GM18498 (cell line): Measurements from ENCODE around the gene CDC42EP2.

Source experiments
- ATAC-seq: cut with Tn5 transposase; IDR thresholded peaks from one replicate; pipeline ENCODE4 v1.9.1; 2021; ENCODE audit warnings: mild to moderate bottlenecking, moderate library complexity; ENCODE audit not compliant: unreplicated experiment

The CDC42EP2 gene, protein sequence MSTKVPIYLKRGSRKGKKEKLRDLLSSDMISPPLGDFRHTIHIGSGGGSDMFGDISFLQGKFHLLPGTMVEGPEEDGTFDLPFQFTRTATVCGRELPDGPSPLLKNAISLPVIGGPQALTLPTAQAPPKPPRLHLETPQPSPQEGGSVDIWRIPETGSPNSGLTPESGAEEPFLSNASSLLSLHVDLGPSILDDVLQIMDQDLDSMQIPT

GRCh38 chr11:65314501-65315203 is at the start of gene CDC42EP2:
TSS of gene CDC42EP2 (plus strand) at chr11:65314866. CDS start at chr11:65320899, 6,033 bp downstream.
- ATAC-seq, result peak; percentile 88

DNA sequence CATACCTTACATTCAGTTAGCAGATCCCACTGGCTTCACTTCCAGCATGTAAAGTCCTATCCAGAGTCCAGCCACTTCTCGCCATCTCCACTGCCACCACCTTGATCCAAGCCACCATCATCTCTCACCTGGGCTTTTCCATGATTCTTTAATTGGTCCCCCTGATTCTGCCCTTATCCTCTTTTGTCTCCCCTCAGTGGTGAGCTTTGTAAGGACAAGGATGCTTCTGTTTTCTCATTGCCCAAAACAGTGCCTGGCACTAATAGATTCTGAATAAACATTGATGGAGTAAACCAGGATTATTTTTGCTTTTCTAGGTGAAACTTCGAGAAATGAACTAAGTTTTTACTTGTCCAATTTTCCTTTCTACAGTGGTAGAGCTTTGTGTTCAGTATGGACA is 48.5 kb upstream of the CDC42EP2 start:
- ATAC-seq, result no peak

GRCh38 chr11:65274735-65275682 is 39.7 kb upstream of the CDC42EP2 start:
- no peak for ATAC-seq

GRCh38 chr11:65275906-65276305 is 38.8 kb upstream of the CDC42EP2 start:
- ATAC-seq, result no peak

DNA sequence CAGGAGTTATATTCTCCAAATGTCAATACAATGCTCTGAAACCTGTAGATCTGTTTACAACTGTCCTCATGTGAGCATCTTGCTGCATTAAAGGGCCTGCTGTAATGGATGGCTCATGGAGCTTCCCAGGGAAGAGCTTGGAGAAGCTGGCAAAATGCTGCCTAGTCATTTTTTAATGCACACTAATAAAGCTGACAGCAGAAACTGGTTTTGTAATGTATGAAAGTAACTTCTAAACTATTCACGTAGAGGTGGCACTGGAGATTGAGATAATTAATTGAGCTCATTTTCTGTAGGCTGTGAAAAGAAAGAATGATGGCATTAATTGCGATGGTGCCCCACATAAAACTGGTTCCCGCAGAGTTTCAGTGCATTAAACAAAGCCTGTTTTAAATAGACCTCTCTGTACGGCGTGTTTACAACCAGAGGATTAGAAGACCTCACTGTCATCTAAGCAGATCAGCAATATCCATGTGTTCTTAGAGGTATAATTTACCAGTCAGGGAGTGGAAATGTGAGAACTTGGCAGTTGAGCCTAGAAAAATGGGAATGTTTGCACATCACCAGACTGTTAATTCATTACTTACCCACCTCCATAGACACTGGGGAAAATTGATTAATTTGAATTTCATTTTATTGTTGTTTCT is 36.9 kb upstream of the CDC42EP2 start:
- no peak for ATAC-seq

- no peak for ATAC-seq
Measured at GRCh38 chr11:65278356-65278755, 36.3 kb upstream of the CDC42EP2 start.

DNA sequence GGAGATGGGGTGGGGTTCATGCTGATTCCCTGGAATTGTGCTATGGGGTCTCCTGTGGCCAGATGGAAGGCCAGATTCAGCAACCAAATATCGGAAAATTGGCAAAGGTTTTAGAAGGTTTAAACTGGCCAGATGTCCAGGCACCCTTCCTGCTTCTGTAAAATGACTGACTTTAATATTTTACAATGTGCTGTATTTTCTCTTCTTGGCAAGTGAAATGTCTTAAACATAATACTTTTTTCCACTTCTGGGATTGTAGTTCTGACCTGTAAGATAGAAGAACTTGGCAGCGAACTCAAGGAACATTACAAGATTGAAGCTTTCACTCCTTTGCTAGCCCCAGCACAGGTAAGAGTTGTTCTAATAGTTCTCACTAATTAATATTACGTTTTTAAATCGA is 35.4 kb upstream of the CDC42EP2 start:
- no peak for ATAC-seq

- no peak for ATAC-seq
Measured at GRCh38 chr11:65279741-65280440, 34.8 kb upstream of the CDC42EP2 start.

- ATAC-seq, result no peak
Measured at GRCh38 chr11:65280646-65281045, 34.0 kb upstream of the CDC42EP2 start.

- no peak for ATAC-seq
Measured at GRCh38 chr11:65286686-65287085, 28.0 kb upstream of the CDC42EP2 start.

GRCh38 chr11:65287601-65288000 is 27.1 kb upstream of the CDC42EP2 start:
- no peak for ATAC-seq

DNA sequence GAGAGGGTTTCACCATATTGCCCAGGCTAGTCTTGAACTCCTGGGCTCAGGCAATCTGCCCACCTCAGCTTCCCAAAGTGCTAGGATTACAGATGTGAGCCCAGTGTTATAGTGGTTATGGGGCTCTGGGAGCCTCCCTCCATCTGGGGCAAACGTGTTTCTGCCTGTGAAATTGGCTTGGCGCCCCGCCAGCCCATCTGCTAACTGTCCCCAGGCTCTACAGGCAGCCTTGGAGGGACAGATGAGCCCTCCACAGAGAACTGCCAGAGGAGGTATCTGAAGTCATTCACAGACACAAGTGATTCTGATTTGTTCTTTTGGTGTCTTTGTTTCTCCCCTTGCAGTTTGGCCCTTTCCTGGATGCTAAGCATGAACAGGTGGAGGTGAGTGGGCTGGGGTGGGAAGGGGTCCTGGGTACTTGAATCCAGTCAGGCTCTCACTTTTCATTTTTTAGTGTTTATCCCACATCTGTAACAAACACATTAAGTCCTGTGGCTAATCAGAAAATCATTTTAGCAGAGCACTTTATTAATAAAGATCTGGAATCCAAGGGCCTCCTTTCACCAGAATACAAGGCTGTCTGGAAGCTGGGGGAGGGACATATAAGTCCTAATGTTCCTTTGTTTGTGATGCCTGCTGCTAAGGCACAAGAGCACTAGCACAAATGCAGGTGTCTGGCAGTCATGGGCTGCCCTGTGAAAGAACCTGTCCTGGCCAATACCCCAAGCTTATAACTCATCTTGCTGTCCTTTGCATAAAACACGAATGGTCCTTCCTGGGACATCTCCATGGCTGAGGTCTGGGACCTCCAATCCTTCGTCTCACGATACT is 25.7 kb upstream of the CDC42EP2 start:
- ATAC-seq, result no peak

- ATAC-seq, result no peak
Measured at GRCh38 chr11:65290448-65291165, 24.1 kb upstream of the CDC42EP2 start.

- ATAC-seq, result no peak
Measured at GRCh38 chr11:65291613-65292012, 23.1 kb upstream of the CDC42EP2 start.

- ATAC-seq, result no peak
Measured at GRCh38 chr11:65292890-65293289, 21.8 kb upstream of the CDC42EP2 start.

GRCh38 chr11:65293909-65294381 is 20.7 kb upstream of the CDC42EP2 start:
- ATAC-seq, result no peak

DNA sequence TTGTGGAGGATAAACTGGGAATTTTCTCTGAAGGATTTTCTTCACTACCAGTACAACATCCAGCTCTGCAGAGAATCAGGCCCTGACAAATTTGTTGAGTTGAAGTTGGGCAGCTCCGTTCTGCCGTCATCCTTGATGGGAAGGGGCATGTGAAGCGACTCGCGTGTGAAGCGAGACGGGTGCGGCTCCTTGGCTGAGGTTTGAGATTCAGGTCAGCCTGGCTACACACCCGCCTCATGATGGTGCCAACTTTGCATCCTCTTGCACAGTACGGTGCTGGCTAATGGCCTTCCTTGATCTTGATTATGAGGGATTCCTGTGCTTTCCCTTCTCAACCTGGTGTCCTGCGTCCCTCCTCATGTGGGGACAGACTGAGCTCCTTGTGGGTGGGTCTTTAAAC is 19.7 kb upstream of the CDC42EP2 start:
- ATAC-seq, result no peak

DNA sequence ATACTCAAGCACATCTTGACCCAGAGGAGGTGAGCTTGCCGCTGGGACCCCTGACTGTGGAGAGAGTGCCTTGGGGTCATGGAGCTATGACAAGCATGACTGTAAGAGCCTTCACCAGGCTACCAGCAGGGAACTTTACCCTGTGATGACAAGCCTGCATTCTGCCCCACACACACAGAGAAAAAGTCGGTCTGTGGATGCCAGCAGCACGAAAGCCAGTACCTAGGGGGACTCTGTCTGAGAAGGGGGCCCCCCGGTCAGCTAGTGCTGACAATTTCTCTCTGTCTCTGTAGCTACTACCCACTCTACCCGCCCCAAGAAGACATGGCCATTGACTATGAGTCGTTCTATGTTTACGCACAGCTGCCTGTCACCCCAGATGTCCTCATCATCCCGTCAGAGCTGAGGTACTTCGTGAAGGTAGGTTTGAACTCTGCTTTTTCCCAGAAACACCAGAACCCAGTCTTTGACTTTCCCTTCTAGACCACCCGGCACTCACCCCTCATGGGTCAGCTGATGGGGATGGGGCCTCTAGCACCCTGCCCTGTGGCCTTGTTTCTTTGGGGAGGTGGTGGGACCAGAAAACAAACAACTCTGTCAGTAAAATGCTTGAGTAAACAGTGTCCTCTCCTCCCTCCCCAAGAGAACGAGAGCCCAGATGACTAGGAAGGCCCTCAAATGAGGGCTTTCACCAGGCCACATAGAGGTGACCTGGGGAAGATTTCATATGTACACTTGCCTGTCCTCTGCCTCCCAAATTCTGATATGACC is 18.9 kb upstream of the CDC42EP2 start:
- no peak for ATAC-seq
